HEK293T (cell line): ENCODE results near the gene NPTXR.
A peak's percentile ranks its signal among the peaks of the same experiment; 100 is the strongest.

Source experiments
- FOXK2 ChIP-seq: fragments of 450-650 bp; IDR thresholded peaks from 2 replicates; pipeline ENCODE4 v1.6.1; 2016; ENCODE audit warnings: mild to moderate bottlenecking
- SUZ12 ChIP-seq: fragments of 450-650 bp; IDR thresholded peaks from 2 replicates; pipeline ENCODE4 v1.6.1; 2016; ENCODE audit warnings: mild to moderate bottlenecking
- TF ChIP-seq, protein P1 (sequence below): fragments of 450-650 bp; IDR thresholded peaks from 2 replicates; pipeline ENCODE4 v1.6.1; 2016

DNA sequence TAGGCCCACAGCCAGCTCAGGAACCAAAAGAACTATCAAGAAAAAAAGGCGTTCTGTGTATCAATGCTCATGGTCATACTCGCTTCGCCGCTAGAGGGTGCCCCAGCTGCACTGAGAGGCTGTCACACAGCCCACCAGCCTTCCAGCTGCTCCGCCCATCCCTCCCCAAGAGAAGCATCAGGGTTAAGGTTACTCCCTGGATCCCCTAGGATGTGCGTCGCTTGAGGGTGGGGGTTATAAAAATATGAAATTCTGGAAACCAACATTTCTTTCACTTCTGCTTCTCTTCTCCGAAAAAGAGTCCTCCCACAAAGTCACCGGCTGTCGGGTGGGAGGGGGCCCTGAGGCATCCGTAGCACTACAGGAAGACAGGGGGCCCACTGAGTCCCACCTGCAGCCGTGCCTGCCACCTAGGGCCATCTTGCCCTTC lies 26.5 kb upstream of the NPTXR start:
- TF ChIP-seq, protein P1, sequence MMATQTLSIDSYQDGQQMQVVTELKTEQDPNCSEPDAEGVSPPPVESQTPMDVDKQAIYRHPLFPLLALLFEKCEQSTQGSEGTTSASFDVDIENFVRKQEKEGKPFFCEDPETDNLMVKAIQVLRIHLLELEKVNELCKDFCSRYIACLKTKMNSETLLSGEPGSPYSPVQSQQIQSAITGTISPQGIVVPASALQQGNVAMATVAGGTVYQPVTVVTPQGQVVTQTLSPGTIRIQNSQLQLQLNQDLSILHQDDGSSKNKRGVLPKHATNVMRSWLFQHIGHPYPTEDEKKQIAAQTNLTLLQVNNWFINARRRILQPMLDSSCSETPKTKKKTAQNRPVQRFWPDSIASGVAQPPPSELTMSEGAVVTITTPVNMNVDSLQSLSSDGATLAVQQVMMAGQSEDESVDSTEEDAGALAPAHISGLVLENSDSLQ = peak; percentile 32; the same call in 1 of the 2 replicates
- no peak for TF ChIP-seq SUZ12
- no peak for TF ChIP-seq FOXK2
